Measurements from ENCODE around the gene PHACTR2.
"Not testable (repeated sequence)": the region's sequence is repeated elsewhere in the genome, so short reads cannot be mapped to it uniquely, and the experiment has no call there.

PHACTR2 gene

GRCh38 chr6:143864234-143864633 lies 186.5 kb downstream of the PHACTR2 start, which contains the start of gene ZC2HC1B:
ZC2HC1B (plus strand) TSS chr6:143864474; CDS start chr6:143864540, 66 bp downstream.
- DNase-seq (ENCODE audit: low spot score), result no peak

- DNase-seq (ENCODE audit: low spot score), result no peak
Measured at GRCh38 chr6:143867236-143867635, 189.5 kb downstream of the PHACTR2 start.

GRCh38 chr6:143868808-143869207 lies 191.0 kb downstream of the PHACTR2 start:
- DNase-seq (ENCODE audit: low spot score), result not testable (repeated sequence)

GRCh38 chr6:143871202-143871730 lies 193.5 kb downstream of the PHACTR2 start:
- DNase-seq (ENCODE audit: low spot score), result not testable (repeated sequence)

- DNase-seq (ENCODE audit: low spot score), result peak; percentile 8
Measured at GRCh38 chr6:143872201-143872600, 194.4 kb downstream of the PHACTR2 start.

GRCh38 chr6:143873600-143873999 lies 195.8 kb downstream of the PHACTR2 start:
- DNase-seq (ENCODE audit: low spot score), result not testable (repeated sequence)

GRCh38 chr6:143874503-143874902 lies 196.7 kb downstream of the PHACTR2 start:
- DNase-seq (ENCODE audit: low spot score), result not testable (repeated sequence)

- no peak for DNase-seq (ENCODE audit: low spot score)
Measured at GRCh38 chr6:143877584-143878271, 200.0 kb downstream of the PHACTR2 start.

- no peak for DNase-seq (ENCODE audit: low spot score)
Measured at GRCh38 chr6:143878272-143878760, 200.6 kb downstream of the PHACTR2 start.

- no peak for DNase-seq (ENCODE audit: low spot score)
Measured at GRCh38 chr6:143880412-143880811, 202.6 kb downstream of the PHACTR2 start.

Data from CD4-positive, alpha-beta T cell treated with Interleukin-2 at 100 ng/mL for 4 hours (primary cell).